HEK293 (cell line): ENCODE measurements around the gene PAX2.

Source experiments
- CTCF ChIP-seq: fragments of 450-650 bp; formaldehyde crosslinking; IDR thresholded peaks from 2 replicates; pipeline ENCODE4 v1.5.1; 2016; ENCODE audit warnings: missing biosample characterization, missing genetic modification characterization
- GFI1B ChIP-seq: fragments of 450-650 bp; formaldehyde crosslinking; IDR thresholded peaks from 2 replicates; pipeline ENCODE4 v1.5.1; 2016; ENCODE audit warnings: missing biosample characterization, missing genetic modification characterization
- HOXC10 ChIP-seq: sonication (generic); formaldehyde crosslinking; IDR thresholded peaks from 2 replicates; pipeline ENCODE4 v1.8.1; 2023; ENCODE audit warnings: mild to moderate bottlenecking, missing genetic modification reagents
- MZF1 ChIP-seq: fragments of 450-650 bp; formaldehyde crosslinking; IDR thresholded peaks from 2 replicates; pipeline ENCODE4 v1.5.1; 2017; ENCODE audit warnings: missing biosample characterization, missing genetic modification characterization, borderline replicate concordance
- RBAK ChIP-seq: fragments of 450-650 bp; formaldehyde crosslinking; IDR thresholded peaks from 2 replicates; pipeline ENCODE4 v1.5.1; 2016; ENCODE audit warnings: missing biosample characterization, missing genetic modification characterization
- SCRT1 ChIP-seq: fragments of 450-650 bp; formaldehyde crosslinking; IDR thresholded peaks from 2 replicates; pipeline ENCODE4 v1.5.1; 2016; ENCODE audit warnings: missing biosample characterization, missing genetic modification characterization, borderline replicate concordance
- TCF7L2 ChIP-seq: IDR thresholded peaks from 2 replicates; pipeline ENCODE4 v1.6.1; 2011; ENCODE audit warnings: low read depth, mild to moderate bottlenecking, inconsistent platforms, low read length, moderate library complexity, borderline replicate concordance
- YY1 ChIP-seq: fragments of 450-650 bp; formaldehyde crosslinking; IDR thresholded peaks from 2 replicates; pipeline ENCODE4 v1.5.1; 2018; ENCODE audit warnings: missing biosample characterization, missing genetic modification characterization
- ZBTB1 ChIP-seq: fragments of 450-650 bp; formaldehyde crosslinking; IDR thresholded peaks from 2 replicates; pipeline ENCODE4 v1.5.1; 2016; ENCODE audit warnings: missing biosample characterization, missing genetic modification characterization
- ZBTB17 ChIP-seq: fragments of 450-650 bp; formaldehyde crosslinking; IDR thresholded peaks from 2 replicates; pipeline ENCODE4 v1.5.1; 2016; ENCODE audit warnings: missing biosample characterization, missing genetic modification characterization
- ZBTB20 ChIP-seq: fragments of 450-650 bp; formaldehyde crosslinking; IDR thresholded peaks from 2 replicates; pipeline ENCODE4 v1.5.1; 2016; ENCODE audit warnings: missing biosample characterization, missing genetic modification characterization
- ZBTB21 ChIP-seq: fragments of 450-650 bp; formaldehyde crosslinking; IDR thresholded peaks from 2 replicates; pipeline ENCODE4 v1.5.1; 2017; ENCODE audit warnings: missing biosample characterization, missing genetic modification characterization
- ZBTB7A ChIP-seq: fragments of 450-650 bp; formaldehyde crosslinking; IDR thresholded peaks from 2 replicates; pipeline ENCODE4 v1.5.1; 2016; ENCODE audit warnings: low read depth, missing biosample characterization, missing genetic modification characterization
- ZFHX2 ChIP-seq: fragments of 450-650 bp; formaldehyde crosslinking; conservative IDR thresholded peaks from 2 replicates; pipeline ENCODE4 v1.5.1; 2016; ENCODE audit warnings: missing biosample characterization, missing genetic modification characterization
- ZFP37 ChIP-seq: fragments of 450-650 bp; formaldehyde crosslinking; IDR thresholded peaks from 2 replicates; pipeline ENCODE4 v1.5.1; 2016; ENCODE audit warnings: missing biosample characterization, missing genetic modification characterization
- ZFP41 ChIP-seq: fragments of 450-650 bp; formaldehyde crosslinking; IDR thresholded peaks from 2 replicates; pipeline ENCODE4 v1.5.1; 2016; ENCODE audit warnings: missing biosample characterization, missing genetic modification characterization, borderline replicate concordance
- ZNF184 ChIP-seq: fragments of 450-650 bp; IDR thresholded peaks from 2 replicates; pipeline ENCODE4 v1.5.1; 2018; ENCODE audit warnings: missing biosample characterization, mild to moderate bottlenecking, missing genetic modification characterization
- ZNF26 ChIP-seq: fragments of 450-650 bp; formaldehyde crosslinking; IDR thresholded peaks from 2 replicates; pipeline ENCODE4 v1.5.1; 2016; ENCODE audit warnings: missing biosample characterization, missing genetic modification characterization
- ZNF354C ChIP-seq: fragments of 450-650 bp; formaldehyde crosslinking; IDR thresholded peaks from 2 replicates; pipeline ENCODE4 v1.5.1; 2016; ENCODE audit warnings: missing biosample characterization, missing genetic modification characterization, low read depth, borderline replicate concordance
- ZNF391 ChIP-seq: fragments of 450-650 bp; formaldehyde crosslinking; IDR thresholded peaks from 2 replicates; pipeline ENCODE4 v1.5.1; 2016; ENCODE audit warnings: low read depth, missing biosample characterization, missing genetic modification characterization, borderline replicate concordance
- ZNF404 ChIP-seq: fragments of 450-650 bp; formaldehyde crosslinking; IDR thresholded peaks from 2 replicates; pipeline ENCODE4 v1.5.1; 2017; ENCODE audit warnings: missing biosample characterization, missing genetic modification characterization
- ZNF423 ChIP-seq: fragments of 450-650 bp; formaldehyde crosslinking; IDR thresholded peaks from 2 replicates; pipeline ENCODE4 v1.5.1; 2016; ENCODE audit warnings: missing biosample characterization, missing genetic modification characterization
- ZNF48 ChIP-seq: fragments of 450-650 bp; formaldehyde crosslinking; IDR thresholded peaks from 2 replicates; pipeline ENCODE4 v1.5.1; 2016; ENCODE audit warnings: missing biosample characterization, missing genetic modification characterization
- ZNF501 ChIP-seq: fragments of 450-650 bp; formaldehyde crosslinking; IDR thresholded peaks from 2 replicates; pipeline ENCODE4 v1.5.1; 2016; ENCODE audit warnings: missing biosample characterization, missing genetic modification characterization
- ZNF530 ChIP-seq: fragments of 450-650 bp; formaldehyde crosslinking; IDR thresholded peaks from 2 replicates; pipeline ENCODE4 v1.5.1; 2016; ENCODE audit warnings: low read depth, missing biosample characterization, missing genetic modification characterization
- ZNF544 ChIP-seq: fragments of 450-650 bp; formaldehyde crosslinking; IDR thresholded peaks from 2 replicates; pipeline ENCODE4 v1.5.0; 2017; ENCODE audit warnings: missing biosample characterization, missing genetic modification characterization
- ZNF621 ChIP-seq: fragments of 450-650 bp; formaldehyde crosslinking; IDR thresholded peaks from 2 replicates; pipeline ENCODE4 v1.5.1; 2017; ENCODE audit warnings: missing biosample characterization, missing genetic modification characterization
- ZNF629 ChIP-seq: fragments of 450-650 bp; formaldehyde crosslinking; IDR thresholded peaks from 2 replicates; pipeline ENCODE4 v1.5.1; 2017; ENCODE audit warnings: missing biosample characterization, missing genetic modification characterization
- ZNF660 ChIP-seq: fragments of 450-650 bp; IDR thresholded peaks from 2 replicates; pipeline ENCODE4 v1.5.1; 2018; ENCODE audit warnings: missing biosample characterization, mild to moderate bottlenecking, missing genetic modification characterization
- ZNF670 ChIP-seq: fragments of 450-650 bp; formaldehyde crosslinking; IDR thresholded peaks from 2 replicates; pipeline ENCODE4 v1.5.1; 2016; ENCODE audit warnings: missing biosample characterization, missing genetic modification characterization, low read depth
- ZNF707 ChIP-seq: fragments of 450-650 bp; formaldehyde crosslinking; IDR thresholded peaks from 2 replicates; pipeline ENCODE4 v1.5.1; 2016; ENCODE audit warnings: missing biosample characterization, missing genetic modification characterization
- ZNF776 ChIP-seq: fragments of 450-650 bp; formaldehyde crosslinking; IDR thresholded peaks from 2 replicates; pipeline ENCODE4 v1.5.0; 2017; ENCODE audit warnings: missing biosample characterization, missing genetic modification characterization, borderline replicate concordance
- ZNF777 ChIP-seq: fragments of 450-650 bp; formaldehyde crosslinking; IDR thresholded peaks from 2 replicates; pipeline ENCODE4 v1.5.1; 2017; ENCODE audit warnings: missing biosample characterization, missing genetic modification characterization, borderline replicate concordance
- ZNF791 ChIP-seq: fragments of 450-650 bp; formaldehyde crosslinking; IDR thresholded peaks from 2 replicates; pipeline ENCODE4 v1.5.1; 2016; ENCODE audit warnings: missing biosample characterization, missing genetic modification characterization
- ZNF792 ChIP-seq: fragments of 450-650 bp; formaldehyde crosslinking; IDR thresholded peaks from 2 replicates; pipeline ENCODE4 v1.5.1; 2016; ENCODE audit warnings: missing biosample characterization, missing genetic modification characterization
- TF ChIP-seq, protein P1 (sequence below): fragments of 450-650 bp; formaldehyde crosslinking; IDR thresholded peaks from 2 replicates; pipeline ENCODE4 v1.5.1; 2016; ENCODE audit warnings: missing biosample characterization, missing genetic modification characterization
- TF ChIP-seq, protein P2 (sequence below): fragments of 450-650 bp; formaldehyde crosslinking; IDR thresholded peaks from 2 replicates; pipeline ENCODE4 v1.5.1; 2017; ENCODE audit warnings: missing biosample characterization, missing genetic modification characterization

PAX2 gene

GRCh38 chr10:100745882-100746783, 751 bp downstream of the PAX2 start (continued):
- TF ChIP-seq, protein P1, sequence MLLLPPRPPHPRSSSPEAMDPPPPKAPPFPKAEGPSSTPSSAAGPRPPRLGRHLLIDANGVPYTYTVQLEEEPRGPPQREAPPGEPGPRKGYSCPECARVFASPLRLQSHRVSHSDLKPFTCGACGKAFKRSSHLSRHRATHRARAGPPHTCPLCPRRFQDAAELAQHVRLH (tag by site-specific recombination): no peak
- no peak for TF ChIP-seq ZFP37 (tag by site-specific recombination)
- no peak for TF ChIP-seq ZNF544 (tag by site-specific recombination)
- TF ChIP-seq ZNF660: 0 out of 2 replicates have a peak, but pooled peaks have one; percentile 14
- no peak for TF ChIP-seq ZNF792 (tag by site-specific recombination)
- no peak for TF ChIP-seq ZNF629 (tag by site-specific recombination)
- no peak for TF ChIP-seq ZNF423 (tag by site-specific recombination)
- TF ChIP-seq ZBTB17 (tag by site-specific recombination): peak; percentile 68
- TF ChIP-seq, protein P2, sequence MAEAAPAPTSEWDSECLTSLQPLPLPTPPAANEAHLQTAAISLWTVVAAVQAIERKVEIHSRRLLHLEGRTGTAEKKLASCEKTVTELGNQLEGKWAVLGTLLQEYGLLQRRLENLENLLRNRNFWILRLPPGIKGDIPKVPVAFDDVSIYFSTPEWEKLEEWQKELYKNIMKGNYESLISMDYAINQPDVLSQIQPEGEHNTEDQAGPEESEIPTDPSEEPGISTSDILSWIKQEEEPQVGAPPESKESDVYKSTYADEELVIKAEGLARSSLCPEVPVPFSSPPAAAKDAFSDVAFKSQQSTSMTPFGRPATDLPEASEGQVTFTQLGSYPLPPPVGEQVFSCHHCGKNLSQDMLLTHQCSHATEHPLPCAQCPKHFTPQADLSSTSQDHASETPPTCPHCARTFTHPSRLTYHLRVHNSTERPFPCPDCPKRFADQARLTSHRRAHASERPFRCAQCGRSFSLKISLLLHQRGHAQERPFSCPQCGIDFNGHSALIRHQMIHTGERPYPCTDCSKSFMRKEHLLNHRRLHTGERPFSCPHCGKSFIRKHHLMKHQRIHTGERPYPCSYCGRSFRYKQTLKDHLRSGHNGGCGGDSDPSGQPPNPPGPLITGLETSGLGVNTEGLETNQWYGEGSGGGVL (tag by site-specific recombination): peak; percentile 31; the same call in 1 of the 2 replicates
- TF ChIP-seq MZF1 (tag by site-specific recombination): no peak
- no peak for TF ChIP-seq ZNF391 (tag by site-specific recombination)
- no peak for TF ChIP-seq HOXC10
- no peak for TF ChIP-seq ZNF530
- TF ChIP-seq ZNF777: no peak; the same call in 1 of the 2 replicates
- TF ChIP-seq ZNF670: no peak
- TF ChIP-seq ZNF48 (tag by site-specific recombination): no peak
- peak; percentile 67; the same call in 1 of the 2 replicates for TF ChIP-seq ZBTB20 (tag by site-specific recombination)
- TF ChIP-seq ZBTB7A (tag by site-specific recombination): no peak
- TF ChIP-seq CTCF (tag by site-specific recombination): peak; percentile 54
- TF ChIP-seq ZNF791 (tag by site-specific recombination): no peak
- no peak for TF ChIP-seq ZNF354C
- TF ChIP-seq SCRT1 (tag by site-specific recombination): no peak
- peak; percentile 85 for TF ChIP-seq ZFHX2 (tag by site-specific recombination)
- no peak for TF ChIP-seq ZNF26 (tag by site-specific recombination)
- TF ChIP-seq ZNF184 (tag by site-specific recombination): no peak
- TF ChIP-seq ZNF501 (tag by site-specific recombination): no peak; the same call in none of the 2 replicates
- no peak for TF ChIP-seq YY1
- TF ChIP-seq ZFP41: no peak
- TF ChIP-seq TCF7L2: no peak
- TF ChIP-seq GFI1B (tag by site-specific recombination): no peak
- TF ChIP-seq ZNF776: no peak
- TF ChIP-seq ZNF621 (tag by site-specific recombination): no peak
- no peak for TF ChIP-seq RBAK (tag by site-specific recombination)
- TF ChIP-seq ZBTB21: no peak
- TF ChIP-seq ZNF404: no peak
- no peak for TF ChIP-seq ZBTB1 (tag by site-specific recombination)
- no peak for TF ChIP-seq ZNF707 (tag by site-specific recombination)
